Endothelial cell (in vitro differentiated cells): ENCODE results near the gene SLC5A7. TPM values are rescaled to one million over a fixed set of nuclear protein-coding genes. Genes with fewer than 3 reads are reported as not detected.
A peak's percentile ranks its signal among the peaks of the same experiment; 100 is the strongest.

Experiments used
- DNase-seq: peaks from one replicate; pipeline ENCODE4 v3.0.0; 2021; ENCODE audit warnings: low spot score
- H3K27ac Mint-ChIP-seq: one replicate; pipeline ENCODE4 v1.8.0; 2021; ENCODE audit warnings: mixed read lengths, inconsistent platforms; ENCODE audit not compliant: unreplicated experiment
- H3K27me3 Mint-ChIP-seq: one replicate; pipeline ENCODE4 v1.8.0; 2021; ENCODE audit warnings: mild to moderate bottlenecking, moderate library complexity, mixed read lengths, inconsistent platforms; ENCODE audit not compliant: unreplicated experiment
- H3K36me3 Mint-ChIP-seq: one replicate; pipeline ENCODE4 v1.8.0; 2021; ENCODE audit warnings: mild to moderate bottlenecking, low read depth, mixed read lengths, inconsistent platforms; ENCODE audit not compliant: unreplicated experiment
- H3K4me1 Mint-ChIP-seq: one replicate; pipeline ENCODE4 v1.8.0; 2021; ENCODE audit warnings: mild to moderate bottlenecking, mixed read lengths, inconsistent platforms; ENCODE audit not compliant: unreplicated experiment
- H3K4me3 Mint-ChIP-seq: one replicate; pipeline ENCODE4 v1.8.0; 2021; ENCODE audit warnings: mild to moderate bottlenecking, mixed read lengths, inconsistent platforms; ENCODE audit not compliant: unreplicated experiment
- H3K9me3 Mint-ChIP-seq: one replicate; pipeline ENCODE4 v1.8.0; 2021; ENCODE audit warnings: mixed read lengths, inconsistent platforms; ENCODE audit not compliant: unreplicated experiment
- long read RNA-seq: library from polyadenylated mRNA; unstranded; transcript quantifications from one replicate; pipeline ENCODE4 v2.0.0, GENCODE V29; 2020; ENCODE audit not compliant: unreplicated experiment
- total RNA-seq: library from RNA; stranded (reverse); fragmentation: NEBNext Ultra II Directional; extraction: Animal tissue kit (Norgen Biotek cat#: 25700); gene quantifications from one replicate; pipeline ENCODE4 v1.2.1, GENCODE V29; 2021; ENCODE audit not compliant: unreplicated experiment
- TF ChIP-seq, protein P1 (sequence below): fragments of 200-600 bp; sonication (generic); IDR thresholded peaks from one replicate; pipeline ENCODE4 v1.5.0; 2021; ENCODE audit warnings: antibody characterized with exemption; ENCODE audit not compliant: unreplicated experiment

Gene SLC5A7
- total RNA-seq = not detected
- long read RNA-seq = 0 reads

DNA sequence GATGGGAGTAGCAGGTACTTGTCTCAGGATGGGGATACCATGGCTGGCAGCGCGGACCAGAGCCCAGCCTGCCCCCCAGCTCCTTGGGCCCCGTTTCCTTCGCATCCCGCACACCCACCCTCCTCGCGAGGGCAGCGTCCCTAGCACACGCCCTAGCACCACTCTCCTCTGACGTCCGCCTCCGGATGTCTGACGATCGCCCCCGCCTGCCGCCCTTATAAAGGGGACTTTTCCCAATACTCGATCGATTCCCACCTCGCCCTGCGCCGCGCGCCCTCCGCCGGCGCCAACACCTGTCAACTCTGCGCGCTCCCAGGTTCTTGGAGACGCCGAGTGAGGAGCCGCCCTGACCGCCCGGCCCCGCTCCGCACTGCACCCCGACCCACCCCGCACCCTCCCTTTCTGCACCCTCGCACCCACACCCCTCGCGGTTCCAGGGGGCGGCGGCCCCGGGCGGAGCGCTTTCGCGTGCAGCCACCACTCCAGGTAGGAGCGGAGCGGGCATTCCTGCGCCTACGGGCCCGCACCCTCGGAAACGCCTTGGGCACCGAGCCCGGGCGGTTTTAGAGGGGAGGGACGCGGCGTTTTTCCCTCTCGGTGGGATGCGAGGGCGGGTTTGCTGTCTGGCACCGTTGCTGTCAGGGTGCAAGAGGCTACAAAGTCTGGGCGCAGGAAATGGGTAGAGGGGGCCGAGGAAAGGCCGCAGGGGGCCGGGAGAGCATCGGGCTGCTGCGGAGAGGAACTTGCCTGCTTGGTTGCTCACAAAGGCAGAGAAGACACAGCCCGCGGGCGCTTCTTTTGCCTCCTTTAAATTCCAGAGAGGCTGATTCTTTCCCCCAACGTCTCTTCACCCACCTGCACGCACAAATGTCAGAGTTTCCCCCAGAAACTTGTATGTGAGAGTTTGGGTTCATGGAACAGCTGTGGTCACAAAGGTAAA is at the start of gene SLC5A7:
Gene SLC5A7, plus strand, starts transcription at position 247 of the 940 bp plus-strand sequence. CDS start 1,632 bp downstream, outside the sequence.
- Mint-ChIP-seq H3K36me3 (no peaks in the 10 kb centered on the region), H3K4me1 (peaks cover 3% of the 10 kb centered on the region), H3K27me3 (peaks cover 5% of the 10 kb centered on the region), H3K4me3 (peak within 1 kb of the TSS; percentile 86), H3K9me3 (no peaks in the 10 kb centered on the region), H3K27ac (peak within 1 kb of the TSS; percentile 7)
- DNase-seq = peak; percentile 14
- TF ChIP-seq, protein P1, sequence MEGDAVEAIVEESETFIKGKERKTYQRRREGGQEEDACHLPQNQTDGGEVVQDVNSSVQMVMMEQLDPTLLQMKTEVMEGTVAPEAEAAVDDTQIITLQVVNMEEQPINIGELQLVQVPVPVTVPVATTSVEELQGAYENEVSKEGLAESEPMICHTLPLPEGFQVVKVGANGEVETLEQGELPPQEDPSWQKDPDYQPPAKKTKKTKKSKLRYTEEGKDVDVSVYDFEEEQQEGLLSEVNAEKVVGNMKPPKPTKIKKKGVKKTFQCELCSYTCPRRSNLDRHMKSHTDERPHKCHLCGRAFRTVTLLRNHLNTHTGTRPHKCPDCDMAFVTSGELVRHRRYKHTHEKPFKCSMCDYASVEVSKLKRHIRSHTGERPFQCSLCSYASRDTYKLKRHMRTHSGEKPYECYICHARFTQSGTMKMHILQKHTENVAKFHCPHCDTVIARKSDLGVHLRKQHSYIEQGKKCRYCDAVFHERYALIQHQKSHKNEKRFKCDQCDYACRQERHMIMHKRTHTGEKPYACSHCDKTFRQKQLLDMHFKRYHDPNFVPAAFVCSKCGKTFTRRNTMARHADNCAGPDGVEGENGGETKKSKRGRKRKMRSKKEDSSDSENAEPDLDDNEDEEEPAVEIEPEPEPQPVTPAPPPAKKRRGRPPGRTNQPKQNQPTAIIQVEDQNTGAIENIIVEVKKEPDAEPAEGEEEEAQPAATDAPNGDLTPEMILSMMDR = no peak

DNA sequence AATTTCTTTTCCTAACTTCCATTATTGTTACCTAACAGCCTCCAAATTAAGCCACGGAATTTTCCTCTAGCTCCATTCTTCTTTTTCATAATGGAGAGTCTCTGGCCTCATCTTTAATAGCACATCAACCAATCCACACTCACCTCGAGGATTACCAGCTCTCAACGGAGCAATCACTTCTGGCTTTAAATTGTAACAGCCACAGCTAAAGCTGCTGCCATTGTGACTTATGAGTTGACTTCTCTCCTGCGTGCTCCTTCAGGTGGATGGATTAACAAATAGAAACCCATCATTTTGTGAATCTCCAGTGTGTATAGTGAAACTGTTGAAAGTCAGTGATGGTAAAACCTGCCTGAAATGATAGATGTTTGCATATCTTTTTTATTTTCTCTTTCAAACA is 24.9 kb upstream of the SLC5A7 start:
- TF ChIP-seq, protein P1 = no peak
- DNase-seq = no peak
- Mint-ChIP-seq H3K36me3 (no peaks in the 10 kb centered on the region), H3K4me1 (peaks cover 7% of the 10 kb centered on the region), H3K4me3 (no peak overlapping the region), H3K9me3 (no peaks in the 10 kb centered on the region), H3K27me3 (no peaks in the 10 kb centered on the region), H3K27ac (no peak overlapping the region)

DNA sequence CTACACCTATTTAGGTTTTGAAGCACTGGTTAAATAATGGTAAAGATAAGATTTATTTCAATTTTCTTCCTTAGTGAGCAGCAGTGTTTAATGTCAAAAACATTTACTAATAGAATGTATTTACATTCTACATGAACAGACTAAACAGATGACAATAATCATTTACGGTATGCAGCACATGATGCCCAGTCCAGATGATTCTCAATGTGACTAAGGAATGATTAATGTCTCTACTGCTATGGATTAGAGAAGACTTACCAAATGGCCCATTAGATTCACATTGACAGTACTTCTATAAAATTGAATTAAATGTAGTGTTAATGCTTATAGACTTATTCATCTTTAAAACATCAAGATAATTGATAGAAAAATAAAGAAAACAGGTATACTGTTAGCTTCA is 22.1 kb upstream of the SLC5A7 start:
- TF ChIP-seq, protein P1 = no peak
- Mint-ChIP-seq H3K36me3 (no peaks in the 10 kb centered on the region), H3K27ac (no peak overlapping the region), H3K9me3 (no peaks in the 10 kb centered on the region), H3K4me3 (no peak overlapping the region), H3K4me1 (peaks cover 7% of the 10 kb centered on the region), H3K27me3 (no peaks in the 10 kb centered on the region)
- no peak for DNase-seq

DNA sequence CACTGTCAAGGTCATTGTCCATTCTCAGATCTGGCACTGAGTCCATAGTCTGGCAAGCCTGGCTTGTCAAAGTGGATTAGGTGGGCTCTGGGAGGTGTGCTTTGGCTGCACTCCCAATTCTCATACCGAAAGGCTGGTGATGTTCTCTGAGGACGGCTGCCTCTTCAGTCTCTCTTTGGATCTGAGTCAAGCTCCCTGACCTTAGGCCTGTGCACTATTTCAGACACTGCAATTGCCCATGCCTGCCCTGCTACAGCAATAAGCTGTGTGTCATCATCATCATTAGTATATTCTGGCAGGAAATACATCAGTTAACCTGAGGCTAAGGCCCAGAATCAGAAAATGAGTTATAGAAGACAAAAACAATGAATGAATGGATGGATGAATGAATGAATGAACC is 1.6 kb upstream of the SLC5A7 start:
- TF ChIP-seq, protein P1 = no peak
- H3K4me1 Mint-ChIP-seq = peaks cover 3% of the 10 kb centered on the region
- H3K9me3 Mint-ChIP-seq = no peaks in the 10 kb centered on the region
- no peak overlapping the region for H3K27ac Mint-ChIP-seq
- peaks cover 5% of the 10 kb centered on the region for H3K27me3 Mint-ChIP-seq
- no peaks in the 10 kb centered on the region for H3K36me3 Mint-ChIP-seq
- no peak overlapping the region for H3K4me3 Mint-ChIP-seq
- no peak for DNase-seq

DNA sequence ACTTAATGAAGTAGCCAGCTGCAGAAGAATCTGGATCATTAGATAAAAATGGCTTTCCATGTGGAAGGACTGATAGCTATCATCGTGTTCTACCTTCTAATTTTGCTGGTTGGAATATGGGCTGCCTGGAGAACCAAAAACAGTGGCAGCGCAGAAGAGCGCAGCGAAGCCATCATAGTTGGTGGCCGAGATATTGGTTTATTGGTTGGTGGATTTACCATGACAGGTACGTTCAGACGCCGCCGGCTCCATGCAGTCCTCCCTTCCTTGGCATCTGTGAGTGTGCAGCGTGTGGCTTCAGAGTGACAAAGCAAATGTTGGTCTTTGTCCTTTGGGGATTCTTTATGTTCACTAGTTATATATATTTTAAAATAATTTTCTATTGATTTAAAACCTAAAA is 1.8 kb downstream of the SLC5A7 start:
- H3K4me1 Mint-ChIP-seq = peaks cover 3% of the 10 kb centered on the region

More for the DNA sequence above, 1.8 kb downstream of the SLC5A7 start:
- TF ChIP-seq, protein P1 = no peak
- H3K27me3 Mint-ChIP-seq = peaks cover 5% of the 10 kb centered on the region
- H3K9me3 Mint-ChIP-seq = no peaks in the 10 kb centered on the region
- DNase-seq = no peak
- H3K27ac Mint-ChIP-seq = no peak overlapping the region
- H3K36me3 Mint-ChIP-seq = no peaks in the 10 kb centered on the region
- H3K4me3 Mint-ChIP-seq = no peak overlapping the region
